HL-60 (cell line): ENCODE results near the gene C15orf61.

ENCODE experiments used
- GABPA ChIP-seq: IDR thresholded peaks from 2 replicates; pipeline ENCODE4 v1.6.1; 2012; ENCODE audit warnings: low read depth
- POLR2AphosphoS5 ChIP-seq: IDR thresholded peaks from 2 replicates; pipeline ENCODE4 v1.6.1; 2012; ENCODE audit warnings: low read depth
- TF ChIP-seq, protein P1 (sequence below): IDR thresholded peaks from one replicate; pipeline ENCODE4 v1.5.1; 2011; ENCODE audit warnings: low read length, control low read depth, inconsistent platforms; ENCODE audit not compliant: insufficient read depth
- TF ChIP-seq, protein P2 (sequence below): IDR thresholded peaks from 2 replicates; pipeline ENCODE4 v1.6.1; 2012; ENCODE audit warnings: low read depth; ENCODE audit not compliant: insufficient replicate concordance

GRCh38 chr15:67570875-67571647, 50.1 kb downstream of the C15orf61 start:
- TF ChIP-seq, protein P1, sequence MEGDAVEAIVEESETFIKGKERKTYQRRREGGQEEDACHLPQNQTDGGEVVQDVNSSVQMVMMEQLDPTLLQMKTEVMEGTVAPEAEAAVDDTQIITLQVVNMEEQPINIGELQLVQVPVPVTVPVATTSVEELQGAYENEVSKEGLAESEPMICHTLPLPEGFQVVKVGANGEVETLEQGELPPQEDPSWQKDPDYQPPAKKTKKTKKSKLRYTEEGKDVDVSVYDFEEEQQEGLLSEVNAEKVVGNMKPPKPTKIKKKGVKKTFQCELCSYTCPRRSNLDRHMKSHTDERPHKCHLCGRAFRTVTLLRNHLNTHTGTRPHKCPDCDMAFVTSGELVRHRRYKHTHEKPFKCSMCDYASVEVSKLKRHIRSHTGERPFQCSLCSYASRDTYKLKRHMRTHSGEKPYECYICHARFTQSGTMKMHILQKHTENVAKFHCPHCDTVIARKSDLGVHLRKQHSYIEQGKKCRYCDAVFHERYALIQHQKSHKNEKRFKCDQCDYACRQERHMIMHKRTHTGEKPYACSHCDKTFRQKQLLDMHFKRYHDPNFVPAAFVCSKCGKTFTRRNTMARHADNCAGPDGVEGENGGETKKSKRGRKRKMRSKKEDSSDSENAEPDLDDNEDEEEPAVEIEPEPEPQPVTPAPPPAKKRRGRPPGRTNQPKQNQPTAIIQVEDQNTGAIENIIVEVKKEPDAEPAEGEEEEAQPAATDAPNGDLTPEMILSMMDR, result no peak
- TF ChIP-seq, protein P2, sequence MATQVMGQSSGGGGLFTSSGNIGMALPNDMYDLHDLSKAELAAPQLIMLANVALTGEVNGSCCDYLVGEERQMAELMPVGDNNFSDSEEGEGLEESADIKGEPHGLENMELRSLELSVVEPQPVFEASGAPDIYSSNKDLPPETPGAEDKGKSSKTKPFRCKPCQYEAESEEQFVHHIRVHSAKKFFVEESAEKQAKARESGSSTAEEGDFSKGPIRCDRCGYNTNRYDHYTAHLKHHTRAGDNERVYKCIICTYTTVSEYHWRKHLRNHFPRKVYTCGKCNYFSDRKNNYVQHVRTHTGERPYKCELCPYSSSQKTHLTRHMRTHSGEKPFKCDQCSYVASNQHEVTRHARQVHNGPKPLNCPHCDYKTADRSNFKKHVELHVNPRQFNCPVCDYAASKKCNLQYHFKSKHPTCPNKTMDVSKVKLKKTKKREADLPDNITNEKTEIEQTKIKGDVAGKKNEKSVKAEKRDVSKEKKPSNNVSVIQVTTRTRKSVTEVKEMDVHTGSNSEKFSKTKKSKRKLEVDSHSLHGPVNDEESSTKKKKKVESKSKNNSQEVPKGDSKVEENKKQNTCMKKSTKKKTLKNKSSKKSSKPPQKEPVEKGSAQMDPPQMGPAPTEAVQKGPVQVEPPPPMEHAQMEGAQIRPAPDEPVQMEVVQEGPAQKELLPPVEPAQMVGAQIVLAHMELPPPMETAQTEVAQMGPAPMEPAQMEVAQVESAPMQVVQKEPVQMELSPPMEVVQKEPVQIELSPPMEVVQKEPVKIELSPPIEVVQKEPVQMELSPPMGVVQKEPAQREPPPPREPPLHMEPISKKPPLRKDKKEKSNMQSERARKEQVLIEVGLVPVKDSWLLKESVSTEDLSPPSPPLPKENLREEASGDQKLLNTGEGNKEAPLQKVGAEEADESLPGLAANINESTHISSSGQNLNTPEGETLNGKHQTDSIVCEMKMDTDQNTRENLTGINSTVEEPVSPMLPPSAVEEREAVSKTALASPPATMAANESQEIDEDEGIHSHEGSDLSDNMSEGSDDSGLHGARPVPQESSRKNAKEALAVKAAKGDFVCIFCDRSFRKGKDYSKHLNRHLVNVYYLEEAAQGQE, result no peak
- no peak for TF ChIP-seq POLR2AphosphoS5
- no peak for TF ChIP-seq GABPA
